GM18505 (cell line): ENCODE results near the gene SLC24A4.

Experiments
- ATAC-seq: cut with Tn5 transposase; IDR thresholded peaks from one replicate; pipeline ENCODE4 v1.9.1; 2021; ENCODE audit not compliant: unreplicated experiment
- POLR2A ChIP-seq: IDR thresholded peaks from 4 replicates; pipeline ENCODE4 v1.6.1; 2011; ENCODE audit warnings: borderline replicate concordance; ENCODE audit not compliant: insufficient read depth, insufficient read length; ENCODE audit errors: extremely low read depth

SLC24A4 gene

GRCh38 chr14:92404421-92404820 is 81.5 kb downstream of the SLC24A4 start:
- no peak for ATAC-seq
- no peak for TF ChIP-seq POLR2A

GRCh38 chr14:92404938-92405337 is 82.0 kb downstream of the SLC24A4 start:
- TF ChIP-seq POLR2A = no peak
- ATAC-seq = no peak

- TF ChIP-seq POLR2A = no peak
Observed at GRCh38 chr14:92407410-92407809, 84.4 kb downstream of the SLC24A4 start.

GRCh38 chr14:92409043-92409442 is 86.1 kb downstream of the SLC24A4 start:
- no peak for ATAC-seq

More at GRCh38 chr14:92407410-92407809, 84.4 kb downstream of the SLC24A4 start:
- ATAC-seq = no peak

GRCh38 chr14:92411135-92411534 is 88.2 kb downstream of the SLC24A4 start:
- no peak for ATAC-seq
- no peak for TF ChIP-seq POLR2A

More at GRCh38 chr14:92409043-92409442, 86.1 kb downstream of the SLC24A4 start:
- TF ChIP-seq POLR2A = no peak

- TF ChIP-seq POLR2A = no peak
Observed at GRCh38 chr14:92411941-92412340, 89.0 kb downstream of the SLC24A4 start.

GRCh38 chr14:92412912-92413311 is 89.9 kb downstream of the SLC24A4 start:
- ATAC-seq = no peak
- no peak for TF ChIP-seq POLR2A

More at GRCh38 chr14:92411941-92412340, 89.0 kb downstream of the SLC24A4 start:
- no peak for ATAC-seq

- no peak for ATAC-seq
- TF ChIP-seq POLR2A = no peak
Observed at GRCh38 chr14:92413379-92413778, 90.4 kb downstream of the SLC24A4 start.

GRCh38 chr14:92414690-92415445 is 91.9 kb downstream of the SLC24A4 start:
- TF ChIP-seq POLR2A = no peak
- ATAC-seq = no peak

- ATAC-seq = no peak
- no peak for TF ChIP-seq POLR2A
Observed at GRCh38 chr14:92415969-92416368, 93.0 kb downstream of the SLC24A4 start.

GRCh38 chr14:92416544-92416943 is 93.6 kb downstream of the SLC24A4 start:
- TF ChIP-seq POLR2A = no peak
- no peak for ATAC-seq

GRCh38 chr14:92417759-92418158 is 94.8 kb downstream of the SLC24A4 start:
- ATAC-seq = no peak
- no peak for TF ChIP-seq POLR2A

- ATAC-seq = no peak
- no peak for TF ChIP-seq POLR2A
Observed at GRCh38 chr14:92421751-92422150, 98.8 kb downstream of the SLC24A4 start.

GRCh38 chr14:92425101-92425500 is 102.1 kb downstream of the SLC24A4 start:
- TF ChIP-seq POLR2A = no peak
- ATAC-seq = no peak
